Esophagus squamous epithelium (tissue), 4 donors: ENCODE results near the gene TFAP2E.

Source experiments
- CTCF ChIP-seq, 6 experiments: fragments of 450-650 bp in 4 of 6; fragments of 200-600 bp in 2 of 6; sonication (generic) in 2 of 6; IDR thresholded peaks; one replicate each; pipeline ENCODE4 v1.5.1; 2016 to 2019; ENCODE audit warnings: antibody characterized with exemption in 6 of 6, mild to moderate bottlenecking in 4 of 6, moderate library complexity in 4 of 6
- POLR2A ChIP-seq, 4 donors: fragments of 450-650 bp; IDR thresholded peaks; one replicate each; pipeline ENCODE4 v1.6.1; 2017; ENCODE audit warnings: antibody characterized with exemption in 4 of 4, mild to moderate bottlenecking in 4 of 4, moderate library complexity in 3 of 4

GRCh38 chr1:35619237-35620121 is 46.4 kb downstream of the TFAP2E start:
- TF ChIP-seq CTCF (IDR thresholded peaks at IDR 0.05) (no peak), POLR2A (IDR thresholded peaks at IDR 0.05) (no peak)
